Measurements from ENCODE around the gene KCNG2.

Gene KCNG2

GRCh38 chr18:79819064-79819967 lies 21.6 kb downstream of the KCNG2 start:
- Histone ChIP-seq H3K9me2 (ENCODE audit: low read depth, low read length) (no peaks in the 10 kb centered on the region), H4K20me1 (ENCODE audit: insufficient read depth, low read length) (no peaks in the 10 kb centered on the region), H3K9ac (ENCODE audit: low read length) (no peak overlapping the region), H3K36me3 (ENCODE audit: insufficient read depth, low read length) (no peaks in the 10 kb centered on the region), H3K27ac (ENCODE audit: low read depth, low read length, poor library complexity, severe bottlenecking) (no peak overlapping the region), H3K9me3 (ENCODE audit: low read length) (no peaks in the 10 kb centered on the region), H3K27me3 (ENCODE audit: insufficient read depth, low read length) (peaks cover 18% of the 10 kb centered on the region), H3K4me2 (ENCODE audit: low read length) (peak overlapping the region; percentile 13; the same call in 1 of the 2 replicates), H3K79me2 (ENCODE audit: insufficient read depth, low read length) (no peaks in the 10 kb centered on the region), H3F3A (ENCODE audit: insufficient read depth, low read length) (no peaks in the 10 kb centered on the region), H3K4me3 (ENCODE audit: low read depth, low read length, poor library complexity, severe bottlenecking) (no peak overlapping the region), H3K4me1 (ENCODE audit: insufficient read depth, low read length, severe bottlenecking) (peaks cover 21% of the 10 kb centered on the region), H2AFZ (ENCODE audit: low read length) (no peak overlapping the region)
- no peak for TF ChIP-seq CTCF (IDR thresholded peaks at IDR 0.05; ENCODE audit: low read length)
- TF ChIP-seq EZH2 (IDR thresholded peaks at IDR 0.05; ENCODE audit: borderline replicate concordance, low read length) = no peak

- Histone ChIP-seq H3K9me3 (ENCODE audit: low read length) (no peaks in the 10 kb centered on the region), H3F3A (ENCODE audit: insufficient read depth, low read length) (no peaks in the 10 kb centered on the region), H3K9ac (ENCODE audit: low read length) (no peak overlapping the region), H3K4me2 (ENCODE audit: low read length) (peak overlapping the region; percentile 13; the same call in 1 of the 2 replicates), H3K4me3 (ENCODE audit: low read depth, low read length, poor library complexity, severe bottlenecking) (no peak overlapping the region), H3K27ac (ENCODE audit: low read depth, low read length, poor library complexity, severe bottlenecking) (no peak overlapping the region), H3K4me1 (ENCODE audit: insufficient read depth, low read length, severe bottlenecking) (peaks cover 21% of the 10 kb centered on the region), H4K20me1 (ENCODE audit: insufficient read depth, low read length) (no peaks in the 10 kb centered on the region), H2AFZ (ENCODE audit: low read length) (no peak overlapping the region), H3K79me2 (ENCODE audit: insufficient read depth, low read length) (no peaks in the 10 kb centered on the region), H3K9me2 (ENCODE audit: low read depth, low read length) (no peaks in the 10 kb centered on the region), H3K36me3 (ENCODE audit: insufficient read depth, low read length) (no peaks in the 10 kb centered on the region), H3K27me3 (ENCODE audit: insufficient read depth, low read length) (peaks cover 18% of the 10 kb centered on the region)
- TF ChIP-seq CTCF (IDR thresholded peaks at IDR 0.05; ENCODE audit: low read length) = no peak
- no peak for TF ChIP-seq EZH2 (IDR thresholded peaks at IDR 0.05; ENCODE audit: borderline replicate concordance, low read length)
Measured at GRCh38 chr18:79819968-79820351, 22.2 kb downstream of the KCNG2 start.

- Histone ChIP-seq H3F3A (ENCODE audit: insufficient read depth, low read length) (no peaks in the 10 kb centered on the region), H3K27ac (ENCODE audit: low read depth, low read length, poor library complexity, severe bottlenecking) (no peak overlapping the region), H3K79me2 (ENCODE audit: insufficient read depth, low read length) (no peaks in the 10 kb centered on the region), H3K9ac (ENCODE audit: low read length) (no peak overlapping the region), H2AFZ (ENCODE audit: low read length) (no peak overlapping the region), H3K9me2 (ENCODE audit: low read depth, low read length) (no peaks in the 10 kb centered on the region), H3K9me3 (ENCODE audit: low read length) (no peaks in the 10 kb centered on the region), H4K20me1 (ENCODE audit: insufficient read depth, low read length) (no peaks in the 10 kb centered on the region), H3K4me3 (ENCODE audit: low read depth, low read length, poor library complexity, severe bottlenecking) (no peak overlapping the region), H3K4me2 (ENCODE audit: low read length) (no peak overlapping the region), H3K36me3 (ENCODE audit: insufficient read depth, low read length) (no peaks in the 10 kb centered on the region), H3K4me1 (ENCODE audit: insufficient read depth, low read length, severe bottlenecking) (peaks cover 26% of the 10 kb centered on the region), H3K27me3 (ENCODE audit: insufficient read depth, low read length) (peaks cover 6% of the 10 kb centered on the region; the same call in 1 of the 2 replicates)
- TF ChIP-seq EZH2 (IDR thresholded peaks at IDR 0.05; ENCODE audit: borderline replicate concordance, low read length) = no peak
- no peak for TF ChIP-seq CTCF (IDR thresholded peaks at IDR 0.05; ENCODE audit: low read length)
Measured at GRCh38 chr18:79823120-79823519, 25.4 kb downstream of the KCNG2 start.
